ENCODE measurements around the gene MAPK11. TPM values are rescaled to one million over a fixed set of nuclear protein-coding genes. Genes with fewer than 3 reads are reported as not detected.

MAPK11 gene
- total RNA-seq, 1 experiment from 2014 or later, result 19.3 TPM

GRCh38 chr22:50282361-50283155 lies 12.4 kb upstream of the MAPK11 start (continued):
- peak; percentile 72; the same call in 1 of the 2 replicates for TF ChIP-seq SIN3A (IDR thresholded peaks at IDR 0.05; ENCODE audit: low read depth)
- TF ChIP-seq ELF1 (IDR thresholded peaks at IDR 0.05; ENCODE audit: borderline replicate concordance, low read depth), result no peak
- TF ChIP-seq POLR2AphosphoS5 (IDR thresholded peaks at IDR 0.05; ENCODE audit: low read depth, low read length), result peak; percentile 74
- peak; percentile 94 for TF ChIP-seq JUND (IDR thresholded peaks at IDR 0.05)
- no peak for TF ChIP-seq RAD21 (IDR thresholded peaks at IDR 0.05; ENCODE audit: low read depth)

GRCh38 chr22:50281957-50282356 lies 11.8 kb upstream of the MAPK11 start:
- Histone ChIP-seq H3K4me3 (replicated peaks in 1 of 2; ENCODE audit: low read depth in 1 of 2, low read length in 2 of 2) (peak overlapping the region; percentile 26 to 53), H3K4me1 (ENCODE audit: control insufficient read depth in 1 of 2, insufficient read depth in 2 of 2, low read length in 2 of 2) (peaks cover 20 to 28% of the 10 kb centered on the region in 2 experiments), H3K36me3 (ENCODE audit: control insufficient read depth in 1 of 2, insufficient read depth in 2 of 2, low read length in 2 of 2) (peaks cover 24 to 67% of the 10 kb centered on the region in 2 experiments), H3K27ac (ENCODE audit: low read depth, low read length) (peak overlapping the region; percentile 96), H3K9me2 (ENCODE audit: insufficient read depth) (no peaks in the 10 kb centered on the region), H3K9ac (ENCODE audit: low read length) (peak overlapping the region; percentile 62), H4K20me1 (ENCODE audit: insufficient read depth) (no peaks in the 10 kb centered on the region), H3K4me2 (ENCODE audit: low read length) (peak overlapping the region; percentile 87), H2AFZ (ENCODE audit: low read depth, low read length, poor library complexity, severe bottlenecking) (no peak overlapping the region), H3K27me3 (ENCODE audit: insufficient read depth, low read length) (no peaks in the 10 kb centered on the region), H3K79me2 (ENCODE audit: insufficient read depth, low read length) (peaks cover 21% of the 10 kb centered on the region; the same call in 1 of the 2 replicates), H3K9me3 (ENCODE audit: control insufficient read depth in 1 of 2, insufficient read depth in 1 of 2, low read depth in 1 of 2, low read length in 2 of 2) (no peaks in the 10 kb centered on the region)
- ChIA-PET RAD21 (ENCODE audit: low non-redundant PET in 1 of 2, low total read pairs in 2 of 2, uncharacterized antibody in 2 of 2, unreplicated experiment in 2 of 2) (no interaction called here), CTCF (no interaction called here), POLR2A (interaction anchor here (1.1 to 1.7 kb wide), 3 partner anchors 11 to 22 kb away, joined by 3 to 6 read pairs (median 3); no protein-coding TSS in a partner anchor)
- no peak for DNase-seq (ENCODE audit: low read depth, low spot score)
- intact Hi-C loops (cut with micrococcal nuclease), result no loop called here
- no TSS peak for BruUV-seq (replicated peaks)
- peak; percentile 1; the same call in 1 of the 2 replicates for ATAC-seq
- TF ChIP-seq REST (IDR thresholded peaks at IDR 0.05; ENCODE audit: low read depth) (no peak), TCF7L2 (IDR thresholded peaks at IDR 0.05; ENCODE audit: borderline replicate concordance, extremely low read depth, insufficient read depth, insufficient read length) (no peak), YY1 (IDR thresholded peaks at IDR 0.05; ENCODE audit: extremely low read depth, insufficient replicate concordance, low read depth, low read length) (no peak), SP1 (IDR thresholded peaks at IDR 0.05; ENCODE audit: low read depth) (no peak), SRF (IDR thresholded peaks at IDR 0.05; ENCODE audit: low read depth) (no peak), POLR2AphosphoS5 (IDR thresholded peaks at IDR 0.05; ENCODE audit: low read depth, low read length) (no peak), POLR2A (IDR thresholded peaks at IDR 0.05; ENCODE audit: borderline replicate concordance, extremely low read depth, insufficient read depth, insufficient read length) (no peak), RAD21 (IDR thresholded peaks at IDR 0.05; ENCODE audit: low read depth) (no peak), FOSL1 (IDR thresholded peaks at IDR 0.05; ENCODE audit: low read depth) (no peak)
